ENCODE data around the gene BICRA.
A peak's percentile ranks its signal among the peaks of the same experiment; 100 is the strongest.

BICRA gene

DNA sequence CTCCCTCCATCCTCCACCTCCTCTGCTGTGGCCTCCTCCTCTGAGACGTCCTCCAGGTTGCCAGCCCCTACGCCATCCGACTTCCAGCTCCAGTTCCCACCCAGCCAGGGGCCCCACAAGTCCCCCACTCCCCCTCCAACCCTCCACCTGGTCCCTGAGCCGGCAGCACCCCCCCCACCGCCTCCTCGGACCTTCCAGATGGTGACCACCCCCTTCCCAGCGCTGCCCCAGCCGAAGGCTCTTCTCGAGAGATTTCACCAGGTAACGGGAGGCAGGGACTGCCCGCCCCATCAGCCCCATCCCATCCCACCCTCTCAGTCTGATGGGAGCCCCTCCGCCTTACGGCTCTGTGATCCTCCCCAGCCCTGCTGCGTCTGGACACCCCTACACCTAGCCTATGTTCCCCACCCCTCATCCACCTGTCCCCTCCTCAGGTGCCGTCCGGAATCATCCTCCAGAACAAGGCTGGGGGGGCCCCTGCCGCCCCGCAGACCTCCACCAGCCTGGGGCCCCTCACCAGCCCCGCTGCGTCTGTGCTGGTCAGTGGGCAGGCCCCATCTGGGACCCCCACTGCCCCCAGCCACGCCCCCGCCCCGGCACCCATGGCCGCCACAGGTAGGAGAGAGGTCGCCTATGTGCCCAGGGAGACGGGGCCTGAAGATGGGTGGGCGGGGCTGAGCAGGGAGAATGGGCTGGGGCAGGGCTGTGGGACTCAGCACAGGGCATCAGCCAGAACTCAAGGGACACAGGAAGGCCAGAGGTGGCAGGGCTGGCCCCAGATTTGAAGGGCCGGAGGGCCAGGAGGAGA, 85.7 kb downstream of the BICRA start:
- ChIA-PET POLR2A (no interaction called here), CTCF (no interaction called here)
- no peak for TF ChIP-seq CTBP1 (IDR thresholded peaks at IDR 0.05; ENCODE audit: borderline replicate concordance)
- TF ChIP-seq L3MBTL2 (conservative IDR thresholded peaks at IDR 0.05), result no peak
- no peak for TF ChIP-seq FOXM1 (IDR thresholded peaks at IDR 0.05; ENCODE audit: borderline replicate concordance)
- no peak for TF ChIP-seq SP1 (IDR thresholded peaks at IDR 0.05)
- no peak for TF ChIP-seq BHLHE40 (IDR thresholded peaks at IDR 0.05; ENCODE audit: borderline replicate concordance)
- no peak for TF ChIP-seq FOXA1 (IDR thresholded peaks at IDR 0.05)
- no peak for TF ChIP-seq FOXK2 (IDR thresholded peaks at IDR 0.05)
- TF ChIP-seq, protein P1, sequence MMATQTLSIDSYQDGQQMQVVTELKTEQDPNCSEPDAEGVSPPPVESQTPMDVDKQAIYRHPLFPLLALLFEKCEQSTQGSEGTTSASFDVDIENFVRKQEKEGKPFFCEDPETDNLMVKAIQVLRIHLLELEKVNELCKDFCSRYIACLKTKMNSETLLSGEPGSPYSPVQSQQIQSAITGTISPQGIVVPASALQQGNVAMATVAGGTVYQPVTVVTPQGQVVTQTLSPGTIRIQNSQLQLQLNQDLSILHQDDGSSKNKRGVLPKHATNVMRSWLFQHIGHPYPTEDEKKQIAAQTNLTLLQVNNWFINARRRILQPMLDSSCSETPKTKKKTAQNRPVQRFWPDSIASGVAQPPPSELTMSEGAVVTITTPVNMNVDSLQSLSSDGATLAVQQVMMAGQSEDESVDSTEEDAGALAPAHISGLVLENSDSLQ (IDR thresholded peaks at IDR 0.05), result no peak
- TF ChIP-seq ARNT (IDR thresholded peaks at IDR 0.05), result no peak
- no peak for TF ChIP-seq LEF1 (IDR thresholded peaks at IDR 0.05; ENCODE audit: borderline replicate concordance)
- TF ChIP-seq NFRKB (IDR thresholded peaks at IDR 0.05), result no peak
- no peak for TF ChIP-seq HDGF (IDR thresholded peaks at IDR 0.05; ENCODE audit: borderline replicate concordance)
- TF ChIP-seq ZNF384 (IDR thresholded peaks at IDR 0.05), result no peak
- no peak for DNase-seq (ENCODE audit: extremely low spot score)

- TF ChIP-seq ARNT (IDR thresholded peaks at IDR 0.05) (no peak), TARDBP (IDR thresholded peaks at IDR 0.05) (no peak), LEF1 (IDR thresholded peaks at IDR 0.05; ENCODE audit: borderline replicate concordance) (no peak), SP1 (IDR thresholded peaks at IDR 0.05) (no peak), FOXK2 (IDR thresholded peaks at IDR 0.05) (no peak), HDGF (IDR thresholded peaks at IDR 0.05; ENCODE audit: borderline replicate concordance) (no peak), ELF4 (IDR thresholded peaks at IDR 0.05) (no peak), CTBP1 (IDR thresholded peaks at IDR 0.05; ENCODE audit: borderline replicate concordance) (no peak), BHLHE40 (IDR thresholded peaks at IDR 0.05; ENCODE audit: borderline replicate concordance) (no peak), ZNF384 (IDR thresholded peaks at IDR 0.05) (no peak)
- no peak for DNase-seq (ENCODE audit: extremely low spot score)
- ChIA-PET CTCF (interaction anchor here (0.8 to 0.9 kb wide), 2 partner anchors 8 to 181 kb away, joined by 3 read pairs; partner anchors contain the start of gene NAPA), POLR2A (no interaction called here)
Observed at GRCh38 chr19:47695533-47696262, 86.8 kb downstream of the BICRA start.

- ChIA-PET POLR2A (no interaction called here), CTCF (interaction anchor here (0.8 to 0.9 kb wide), 2 partner anchors 9 to 182 kb away, joined by 3 read pairs; partner anchors contain the start of gene NAPA)
- DNase-seq (ENCODE audit: extremely low spot score), result no peak
- TF ChIP-seq SUZ12 (IDR thresholded peaks at IDR 0.05) (no peak), LEF1 (IDR thresholded peaks at IDR 0.05; ENCODE audit: borderline replicate concordance) (no peak), NFRKB (IDR thresholded peaks at IDR 0.05) (no peak), L3MBTL2 (conservative IDR thresholded peaks at IDR 0.05) (no peak), ARNT (IDR thresholded peaks at IDR 0.05) (no peak), ZNF384 (IDR thresholded peaks at IDR 0.05) (no peak), HDGF (IDR thresholded peaks at IDR 0.05; ENCODE audit: borderline replicate concordance) (no peak), FOXK2 (IDR thresholded peaks at IDR 0.05) (no peak), FOXM1 (IDR thresholded peaks at IDR 0.05; ENCODE audit: borderline replicate concordance) (no peak), FOXA1 (IDR thresholded peaks at IDR 0.05) (no peak), CTBP1 (IDR thresholded peaks at IDR 0.05; ENCODE audit: borderline replicate concordance) (no peak), SP1 (IDR thresholded peaks at IDR 0.05) (no peak), TARDBP (IDR thresholded peaks at IDR 0.05) (no peak), BHLHE40 (IDR thresholded peaks at IDR 0.05; ENCODE audit: borderline replicate concordance) (no peak), ELF4 (IDR thresholded peaks at IDR 0.05) (no peak)
- TF ChIP-seq, protein P1 (IDR thresholded peaks at IDR 0.05), result no peak
Observed at GRCh38 chr19:47696635-47697034, 87.7 kb downstream of the BICRA start.

DNA sequence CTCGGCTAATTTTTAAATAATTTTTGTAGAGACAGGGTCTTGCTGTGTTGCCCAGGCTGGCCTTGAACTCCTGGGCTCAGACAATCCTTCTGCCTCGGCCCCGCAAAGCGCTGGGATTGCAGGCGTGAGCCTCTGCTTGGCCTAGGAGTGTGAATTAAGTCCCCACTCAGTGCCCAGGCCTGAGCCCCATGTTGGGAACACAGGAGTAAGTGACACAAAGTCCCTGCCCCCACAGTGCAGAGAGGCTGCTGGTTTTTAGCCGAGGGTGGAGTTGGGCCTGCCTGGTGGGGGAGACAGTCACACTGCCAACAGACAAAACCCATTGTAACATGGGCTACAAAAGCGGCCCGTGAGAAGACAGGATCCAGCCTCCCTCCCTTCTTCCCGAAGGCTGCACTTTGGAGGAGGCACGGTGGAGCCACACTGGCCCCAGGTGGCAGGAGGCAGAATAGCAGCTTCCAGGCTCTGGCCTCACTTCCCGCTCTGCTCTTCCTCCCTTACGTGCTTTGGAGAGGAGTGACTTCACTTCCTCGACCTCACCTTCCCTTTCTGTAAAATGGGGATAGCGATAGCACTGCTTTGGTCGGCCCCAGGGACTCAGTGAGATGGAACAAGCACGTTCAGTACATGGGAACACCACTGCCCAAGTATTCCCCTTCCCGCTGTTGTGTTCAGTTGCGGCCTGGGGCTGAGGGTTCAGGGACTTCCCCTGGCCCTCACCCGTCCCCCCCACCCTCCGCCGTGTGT, 89.1 kb downstream of the BICRA start:
- POLR2A ChIA-PET, result no interaction called here

GRCh38 chr19:47698631-47699359, 89.9 kb downstream of the BICRA start:
- CTCF ChIA-PET, result interaction anchor here (0.7 to 1.6 kb wide), 4 partner anchors 14 to 266 kb away, joined by 3 to 4 read pairs (median 3); no protein-coding TSS in a partner anchor
- POLR2A ChIA-PET, result no interaction called here

More for the DNA sequence above, 89.1 kb downstream of the BICRA start:
- CTCF ChIA-PET, result interaction anchor here (0.5 to 1.6 kb wide), 2 partner anchors 128 to 262 kb away, joined by 4 to 5 read pairs; no protein-coding TSS in a partner anchor
- peak; percentile 85 for DNase-seq (ENCODE audit: extremely low spot score)
- TF ChIP-seq BHLHE40 (IDR thresholded peaks at IDR 0.05; ENCODE audit: borderline replicate concordance) (no peak), ARNT (IDR thresholded peaks at IDR 0.05) (peak; percentile 26; the same call in 1 of the 2 replicates), NFRKB (IDR thresholded peaks at IDR 0.05) (no peak)

More at GRCh38 chr19:47698631-47699359, 89.9 kb downstream of the BICRA start:
- DNase-seq (ENCODE audit: extremely low spot score), result no peak
- TF ChIP-seq FOXK2 (IDR thresholded peaks at IDR 0.05) (no peak), CTBP1 (IDR thresholded peaks at IDR 0.05; ENCODE audit: borderline replicate concordance) (no peak), SP1 (IDR thresholded peaks at IDR 0.05) (no peak), LEF1 (IDR thresholded peaks at IDR 0.05; ENCODE audit: borderline replicate concordance) (no peak), SUZ12 (IDR thresholded peaks at IDR 0.05) (no peak)
